Right lobe of liver (tissue), 4 donors: Measurements from ENCODE around the gene NOS1AP.
"Not testable (repeated sequence)": the region's sequence is repeated elsewhere in the genome, so short reads cannot be mapped to it uniquely, and the experiment has no call there.

ENCODE experiments used
- CTCF ChIP-seq, 4 donors: fragments of 200-600 bp in 3 of 4; fragments of 450-650 bp in 1 of 4; IDR thresholded peaks; one replicate each; pipeline versions ENCODE4 v1.5.1 to v1.8.0; 2016 to 2022; ENCODE audit warnings: antibody characterized with exemption in 4 of 4, mild to moderate bottlenecking in 2 of 4
- POLR2A ChIP-seq: fragments of 450-650 bp; IDR thresholded peaks from one replicate; pipeline ENCODE4 v1.6.1; 2017; ENCODE audit warnings: antibody characterized with exemption, mild to moderate bottlenecking
- donor health status: DM: no; HTN: no; CAD: no.
- donor health status: DM: no; HTN: no; CAD: no.
- donor health status: DM: no; HTN: yes; CAD: no.

- TF ChIP-seq CTCF (IDR thresholded peaks at IDR 0.05); POLR2A: not testable (repeated sequence)
These were observed 349.1 kb downstream of the NOS1AP start for GRCh38 chr1:162418584-162418983.
